H9 (cell line): ENCODE results near the gene CDH9. TPM values are rescaled to one million over a fixed set of nuclear protein-coding genes. Genes with fewer than 3 reads are reported as not detected.

Source experiments
- DNase-seq: peaks from one replicate; pipeline ENCODE4 v3.0.0-alpha.2; 2017
- H2AFZ ChIP-seq: one replicate; pipeline ENCODE4 v1.6.1; 2013; ENCODE audit warnings: mild to moderate bottlenecking, low read length, control low read depth, moderate library complexity
- H2AK5ac ChIP-seq: 2 replicates; pipeline ENCODE4 v1.6.1; 2013; ENCODE audit warnings: low read length, control low read depth, mixed read lengths; ENCODE audit not compliant: insufficient read length
- H2BK120ac ChIP-seq: one replicate; pipeline ENCODE4 v1.6.1; 2013; ENCODE audit warnings: low read depth, mild to moderate bottlenecking, low read length, control low read depth, inconsistent platforms; ENCODE audit not compliant: poor library complexity, severe bottlenecking
- H2BK12ac ChIP-seq: 2 replicates; pipeline ENCODE4 v1.6.1; 2013; ENCODE audit warnings: low read length, control low read depth, mixed read lengths, low read depth; ENCODE audit not compliant: insufficient read length
- H2BK15ac ChIP-seq: 2 replicates; pipeline ENCODE4 v1.6.1; 2013; ENCODE audit warnings: low read depth, low read length, control low read depth
- H2BK20ac ChIP-seq: one replicate; pipeline ENCODE4 v1.6.1; 2013; ENCODE audit warnings: low read depth, mild to moderate bottlenecking, low read length, control low read depth, inconsistent platforms; ENCODE audit not compliant: poor library complexity, severe bottlenecking
- H2BK5ac ChIP-seq: 2 replicates; pipeline ENCODE4 v1.6.1; 2013; ENCODE audit warnings: low read length, control low read depth, mixed read lengths; ENCODE audit not compliant: insufficient read length
- H3K14ac ChIP-seq: 2 replicates; pipeline ENCODE4 v1.6.1; 2013; ENCODE audit warnings: low read length, control low read depth; ENCODE audit not compliant: insufficient read depth
- H3K18ac ChIP-seq: 2 replicates; pipeline ENCODE4 v1.6.1; 2013; ENCODE audit warnings: low read depth, mild to moderate bottlenecking, mixed read lengths, low read length, control low read depth; ENCODE audit not compliant: insufficient read length
- H3K23ac ChIP-seq: 2 replicates; pipeline ENCODE4 v1.6.1; 2013; ENCODE audit warnings: low read length, control low read depth, mixed read lengths, low read depth; ENCODE audit not compliant: insufficient read length
- H3K23me2 ChIP-seq: 2 replicates; pipeline ENCODE4 v1.6.1; 2013; ENCODE audit warnings: low read depth, mild to moderate bottlenecking, mixed read lengths, low read length, control low read depth; ENCODE audit not compliant: insufficient read length, poor library complexity, severe bottlenecking
- H3K27ac ChIP-seq: 2 replicates; pipeline ENCODE4 v1.5.1; 2013; ENCODE audit warnings: low read length, control low read depth, mixed read lengths, low read depth; ENCODE audit not compliant: insufficient read length
- H3K27me3 ChIP-seq: 2 replicates; pipeline ENCODE4 v1.6.1; 2013; ENCODE audit warnings: low read length, control low read depth, inconsistent platforms; ENCODE audit not compliant: insufficient read depth
- H3K4ac ChIP-seq: 2 replicates; pipeline ENCODE4 v1.6.1; 2013; ENCODE audit warnings: low read depth, mild to moderate bottlenecking, control low read depth, inconsistent platforms, low read length, moderate library complexity
- H3K4me1 ChIP-seq: 2 replicates; pipeline ENCODE4 v1.6.1; 2013; ENCODE audit warnings: low read length, control low read depth, inconsistent platforms; ENCODE audit not compliant: insufficient read depth
- H3K4me2 ChIP-seq: 2 replicates; pipeline ENCODE4 v1.6.1; 2013; ENCODE audit warnings: low read length, control low read depth, mixed read lengths; ENCODE audit not compliant: insufficient read length, insufficient read depth
- H3K56ac ChIP-seq: 2 replicates; pipeline ENCODE4 v1.6.1; 2013; ENCODE audit warnings: low read depth, mild to moderate bottlenecking, mixed read lengths, low read length, control low read depth; ENCODE audit not compliant: insufficient read length
- H3K79me1 ChIP-seq: 2 replicates; pipeline ENCODE4 v1.6.1; 2013; ENCODE audit warnings: low read depth, mild to moderate bottlenecking, moderate library complexity, low read length, control low read depth, inconsistent platforms; ENCODE audit not compliant: insufficient read depth, poor library complexity, severe bottlenecking
- H3K79me2 ChIP-seq: 2 replicates; pipeline ENCODE4 v1.6.1; 2013; ENCODE audit warnings: low read length, control low read depth, inconsistent platforms; ENCODE audit not compliant: insufficient read depth
- H3K9ac ChIP-seq: 2 replicates; pipeline ENCODE4 v1.6.1; 2013; ENCODE audit warnings: low read length, control low read depth, mixed read lengths; ENCODE audit not compliant: insufficient read length; ENCODE audit errors: extremely low read depth
- H3K9me3 ChIP-seq: one replicate; pipeline ENCODE4 v1.6.1; 2013; ENCODE audit warnings: low read depth, low read length, inconsistent platforms; ENCODE audit not compliant: control insufficient read depth
- H3T11ph ChIP-seq: one replicate; pipeline ENCODE4 v1.6.1; 2013; ENCODE audit warnings: mild to moderate bottlenecking, low read length, control low read depth, inconsistent platforms
- H4K20me1 ChIP-seq: one replicate; pipeline ENCODE4 v1.6.1; 2013; ENCODE audit not compliant: control insufficient read depth, insufficient read length, insufficient read depth
- H4K5ac ChIP-seq: 2 replicates; pipeline ENCODE4 v1.6.1; 2013; ENCODE audit warnings: low read depth, mild to moderate bottlenecking, mixed read lengths, low read length, control low read depth; ENCODE audit not compliant: insufficient read length
- H4K8ac ChIP-seq: replicated peaks from 2 replicates; pipeline ENCODE4 v1.6.1; 2013; ENCODE audit warnings: low read length, control low read depth, mixed read lengths, low read depth; ENCODE audit not compliant: insufficient read length
- H4K91ac ChIP-seq: 2 replicates; pipeline ENCODE4 v1.6.1; 2013; ENCODE audit warnings: low read depth, mild to moderate bottlenecking, moderate library complexity, mixed read lengths, low read length, control low read depth; ENCODE audit not compliant: insufficient read length
- H3K27ac Mint-ChIP-seq, 3 experiments: 2 replicates in 2 of 3; 3 replicates in 1 of 3; pipeline ENCODE4 v1.8.0; 2020 to 2021; ENCODE audit warnings: mixed read lengths in 3 of 3, mild to moderate bottlenecking in 1 of 3, moderate library complexity in 1 of 3
- H3K27me3 Mint-ChIP-seq: 2 replicates; pipeline ENCODE4 v1.8.0; 2021; ENCODE audit warnings: low read depth, mild to moderate bottlenecking, moderate library complexity, mixed read lengths
- H3K36me3 Mint-ChIP-seq, 3 experiments: 2 replicates in 2 of 3; 3 replicates in 1 of 3; pipeline ENCODE4 v1.8.0; 2020 to 2021; ENCODE audit warnings: low read depth in 3 of 3, mixed read lengths in 3 of 3; ENCODE audit not compliant: insufficient read depth in 1 of 3
- H3K4me1 Mint-ChIP-seq, 2 experiments: 2 replicates each; pipeline ENCODE4 v1.8.0; 2020; ENCODE audit warnings: mixed read lengths in 2 of 2
- H3K4me3 Mint-ChIP-seq, 2 experiments: 2 replicates in 1 of 2; 3 replicates in 1 of 2; pipeline ENCODE4 v1.8.0; 2020 to 2021; ENCODE audit warnings: mild to moderate bottlenecking in 2 of 2, mixed read lengths in 2 of 2, moderate library complexity in 1 of 2
- H3K9me3 Mint-ChIP-seq, 2 experiments: 2 replicates in 1 of 2; 3 replicates in 1 of 2; pipeline ENCODE4 v1.8.0; 2020; ENCODE audit warnings: mild to moderate bottlenecking in 2 of 2, mixed read lengths in 2 of 2, moderate library complexity in 1 of 2
- CTCF ChIP-seq: fragments of 200-600 bp; sonication (generic); conservative IDR thresholded peaks from 3 replicates; pipeline ENCODE4 v1.8.0; 2021; ENCODE audit warnings: antibody characterized with exemption, mild to moderate bottlenecking
- WGBS: extraction: QIAGEN DNeasy Blood & Tissue Kit; methylation state at CpG from one replicate; pipeline ENCODE4 v1.1.7; 2013; ENCODE audit warnings: missing lambda C conversion rate, low lambda C conversion rate, mixed read lengths; ENCODE audit not compliant: insufficient read length; ENCODE audit errors: extremely low coverage; 5-methylcytosine and 5-hydroxymethylcytosine counted together
- total RNA-seq: library from RNA; stranded (reverse); gene quantifications from 2 replicates; pipeline ENCODE4 v1.2.1, GENCODE V29; 2021

Gene CDH9
- total RNA-seq, 1 experiment from 2014 or later, result 0.61 TPM

- Histone ChIP-seq H3K18ac (no peak overlapping the region), H3K79me2 (no peaks in the 10 kb centered on the region), H4K20me1 (no peaks in the 10 kb centered on the region), H3K9me3 (no peaks in the 10 kb centered on the region), H4K8ac (no peak overlapping the region), H3K27ac (no peak overlapping the region), H3K9ac (no peak overlapping the region), H4K91ac (no peak overlapping the region), H3T11ph (no peak overlapping the region), H3K27me3 (no peaks in the 10 kb centered on the region), H2BK20ac (no peak overlapping the region), H3K14ac (no peak overlapping the region), H2BK12ac (no peak overlapping the region), H3K4me1 (no peaks in the 10 kb centered on the region), H2BK15ac (no peak overlapping the region), H3K4ac (no peak overlapping the region), H2BK5ac (no peak overlapping the region), H3K23ac (no peak overlapping the region), H2AFZ (no peak overlapping the region), H3K23me2 (no peaks in the 10 kb centered on the region), H3K79me1 (no peaks in the 10 kb centered on the region), H3K4me2 (no peak overlapping the region), H2AK5ac (no peak overlapping the region), H2BK120ac (no peak overlapping the region), H4K5ac (no peak overlapping the region), H3K56ac (no peak overlapping the region)
- no peaks in the 10 kb centered on the region for H3K4me1 Mint-ChIP-seq
- DNase-seq, result no peak
- H3K9me3 Mint-ChIP-seq, result no peaks in the 10 kb centered on the region
- H3K4me3 Mint-ChIP-seq, result no peak overlapping the region
- no peaks in the 10 kb centered on the region for H3K27me3 Mint-ChIP-seq
- no CpG with 5 or more reads among the region's 2 CpGs for WGBS
- H3K36me3 Mint-ChIP-seq, result no peaks in the 10 kb centered on the region; a peak in 1 of 7 replicates
- TF ChIP-seq CTCF, result no peak
- no peak overlapping the region for H3K27ac Mint-ChIP-seq
Observed at GRCh38 chr5:26881901-26882300, 156.5 kb downstream of the CDH9 start.
